Hematopoietic multipotent progenitor cell (in vitro differentiated cells): Measurements from ENCODE around the gene DOCK1. TPM values are rescaled to one million over a fixed set of nuclear protein-coding genes. Genes with fewer than 3 reads are reported as not detected.

Experiments used
- DNase-seq, 3 donors: peaks; one replicate each; pipeline ENCODE4 v3.0.0-alpha.2; 2011 to 2015; ENCODE audit warnings: low read depth in 2 of 3, low spot score in 2 of 3
- total RNA-seq: library from RNA; depleted of rRNA; stranded (reverse); fragments of >200 nt; gene quantifications from one replicate; pipeline ENCODE4 v1.2.3, GENCODE V29; 2012

Gene DOCK1
- total RNA-seq, 1 donor: 27.5 TPM

DNA sequence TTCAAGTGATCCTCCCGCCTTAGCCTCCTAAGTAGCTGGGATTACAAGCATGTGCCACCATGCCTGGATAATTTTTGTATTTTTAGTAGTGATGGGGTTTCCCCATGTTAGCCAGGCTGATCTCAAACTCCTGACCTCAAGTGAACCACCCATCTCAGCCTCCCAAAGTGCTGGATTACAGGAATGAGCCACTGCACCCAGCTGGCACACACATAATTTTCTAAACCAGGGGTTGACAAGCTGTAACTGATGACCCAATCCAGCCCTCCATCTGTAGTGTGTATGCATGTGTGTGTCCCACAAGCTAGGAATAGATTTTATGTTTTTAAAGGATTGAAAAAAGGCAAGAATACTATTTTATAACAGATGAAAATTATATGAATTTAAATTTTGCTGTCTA lies 417.1 kb downstream of the DOCK1 start:
- DNase-seq: no peak

DNA sequence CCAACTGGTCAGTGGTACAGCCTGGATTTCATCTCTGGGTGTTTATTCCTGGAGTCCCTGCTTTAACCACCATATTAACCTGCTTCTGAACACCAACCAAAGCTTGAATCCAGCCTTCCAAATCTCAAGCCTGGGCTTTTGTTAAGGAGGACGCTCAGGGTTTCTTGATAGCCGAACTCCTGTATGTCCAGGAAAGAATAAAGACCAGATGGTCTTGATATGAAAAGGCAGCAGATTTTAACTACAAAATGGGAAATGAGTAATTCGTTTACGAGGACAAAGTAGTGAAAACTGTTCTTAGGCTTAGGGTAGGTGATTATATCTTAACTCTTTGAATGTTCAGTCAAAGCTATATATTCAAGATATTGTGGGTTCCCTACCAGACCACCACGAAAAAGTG lies 420.3 kb downstream of the DOCK1 start:
- no peak for DNase-seq

DNA sequence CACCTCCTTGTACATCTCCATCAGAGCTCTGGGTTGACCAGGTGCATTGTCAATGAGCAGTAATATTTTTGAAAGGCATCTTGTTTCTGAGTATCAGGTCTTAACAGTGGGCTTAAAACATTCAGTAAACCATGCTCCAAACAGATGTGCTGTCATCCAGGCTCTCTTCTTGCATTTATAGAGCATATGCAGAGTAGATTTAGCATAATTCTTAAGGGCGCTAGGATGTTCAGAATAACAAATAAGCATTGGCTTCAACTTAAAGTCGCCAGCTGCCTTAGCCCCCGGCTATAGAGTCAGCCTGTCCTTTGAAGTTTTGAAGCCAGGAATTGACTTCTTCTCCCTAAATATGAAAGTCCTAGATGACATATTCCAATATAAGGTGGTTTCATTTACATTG lies 421.7 kb downstream of the DOCK1 start:
- DNase-seq: no peak

GRCh38 chr10:127331696-127332095 lies 426.5 kb downstream of the DOCK1 start:
- no peak for DNase-seq

GRCh38 chr10:127332631-127333030 lies 427.4 kb downstream of the DOCK1 start:
- no peak for DNase-seq

DNA sequence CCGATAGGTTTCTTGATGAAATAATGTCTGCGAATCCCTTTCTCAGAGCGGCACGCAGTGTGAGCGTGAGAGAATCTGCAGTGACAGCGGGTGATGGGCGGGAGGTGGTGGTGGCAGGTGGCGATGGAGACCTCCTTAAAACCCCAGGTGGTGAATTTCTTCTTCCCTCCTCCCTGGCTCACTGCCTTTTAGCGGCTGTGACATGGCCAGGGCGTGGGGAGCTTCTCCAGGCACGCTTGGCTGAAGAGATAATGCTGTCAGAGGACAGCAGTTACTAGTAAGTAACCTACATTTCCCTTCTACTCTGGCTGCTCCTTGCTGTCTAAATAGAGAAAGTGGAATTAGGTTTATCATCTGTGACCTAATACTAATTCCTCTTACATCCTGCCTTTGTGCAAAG lies 432.6 kb downstream of the DOCK1 start:
- no peak for DNase-seq

GRCh38 chr10:127338399-127339110 lies 433.3 kb downstream of the DOCK1 start:
- DNase-seq: no peak

DNA sequence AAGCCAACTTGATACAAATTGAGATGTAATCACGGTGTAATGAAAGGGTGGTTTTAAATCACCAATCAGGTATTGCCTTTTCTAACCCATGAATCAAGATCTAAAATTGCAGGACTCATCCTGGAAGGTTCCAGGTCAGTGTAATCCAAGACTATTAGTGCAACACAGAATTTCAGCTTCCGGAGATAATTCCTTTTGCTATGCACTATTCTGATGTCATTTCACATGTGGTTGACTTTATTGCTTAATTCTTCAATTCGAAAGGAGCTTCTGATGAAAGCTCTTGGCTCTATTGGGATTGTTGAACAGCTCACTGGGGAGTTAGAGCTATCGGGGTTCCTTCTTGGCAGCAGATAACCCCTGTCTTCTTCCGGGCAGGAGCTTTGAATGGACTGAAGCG lies 438.6 kb downstream of the DOCK1 start:
- DNase-seq: no peak

GRCh38 chr10:127344346-127344745 lies 439.1 kb downstream of the DOCK1 start:
- DNase-seq: no peak

GRCh38 chr10:127345231-127345965 lies 440.2 kb downstream of the DOCK1 start:
- DNase-seq: no peak

DNA sequence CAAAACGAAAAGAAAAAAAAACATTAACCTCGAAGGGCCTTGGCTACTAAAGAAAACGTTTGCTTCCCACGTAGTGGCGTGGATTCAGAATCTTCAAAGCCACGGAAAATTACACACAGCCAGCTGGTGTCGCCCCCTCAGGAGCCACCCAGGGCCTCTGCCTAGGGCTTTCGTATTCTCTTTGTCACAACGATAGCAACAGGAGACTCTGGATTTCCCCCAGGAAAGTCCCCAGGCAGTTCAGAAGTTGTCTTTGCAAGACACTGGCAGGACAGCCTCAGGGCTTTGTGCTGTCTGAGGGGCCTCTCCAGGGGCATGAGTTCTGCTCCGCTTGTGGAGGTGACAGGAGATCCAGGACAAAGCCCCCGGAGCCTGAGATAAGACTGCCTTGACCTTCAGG lies 441.4 kb downstream of the DOCK1 start:
- DNase-seq: no peak

- no peak for DNase-seq
These were observed 442.2 kb downstream of the DOCK1 start for GRCh38 chr10:127347202-127347959.

- no peak for DNase-seq
These were observed 444.5 kb downstream of the DOCK1 start for GRCh38 chr10:127349737-127350136.

DNA sequence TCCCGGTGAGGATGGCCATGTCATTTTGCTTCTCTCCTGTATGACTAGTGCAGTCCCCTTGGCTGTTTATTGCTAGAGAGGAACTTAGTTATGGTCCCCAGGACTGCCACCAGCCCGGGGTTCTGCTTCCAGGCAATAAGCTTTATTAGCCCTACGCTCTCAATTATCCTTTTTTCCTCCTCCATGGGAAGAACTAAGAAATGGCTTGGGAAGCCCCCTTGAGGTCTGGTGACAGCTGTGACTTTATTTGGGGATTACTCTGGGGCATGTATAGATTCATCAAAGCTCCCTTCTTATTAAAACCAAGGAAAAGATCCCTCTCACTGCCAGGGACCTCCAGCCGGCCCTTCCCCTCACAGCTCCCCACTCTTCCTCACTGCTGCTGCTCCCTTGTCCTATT lies 446.3 kb downstream of the DOCK1 start:
- no peak for DNase-seq

DNA sequence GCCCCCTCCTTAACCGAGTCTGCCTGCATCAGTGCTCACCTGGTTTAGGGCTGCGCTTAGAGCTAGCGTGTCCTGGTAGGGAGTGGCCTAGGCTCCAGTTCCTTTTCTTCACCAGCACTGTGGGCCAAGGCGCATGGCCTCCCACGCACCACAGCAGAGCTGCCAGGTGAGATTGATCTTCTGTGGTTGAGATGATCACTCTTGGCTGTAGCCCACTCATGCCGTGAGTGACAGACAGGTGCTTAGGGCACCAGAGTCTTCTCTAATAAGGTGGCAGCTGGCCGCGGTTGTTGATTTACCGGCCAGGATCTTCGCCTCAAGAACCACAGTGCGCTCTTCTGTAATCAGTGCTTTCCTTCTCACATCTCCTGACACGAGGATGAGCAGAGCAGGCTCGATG lies 448.3 kb downstream of the DOCK1 start:
- no peak for DNase-seq

DNA sequence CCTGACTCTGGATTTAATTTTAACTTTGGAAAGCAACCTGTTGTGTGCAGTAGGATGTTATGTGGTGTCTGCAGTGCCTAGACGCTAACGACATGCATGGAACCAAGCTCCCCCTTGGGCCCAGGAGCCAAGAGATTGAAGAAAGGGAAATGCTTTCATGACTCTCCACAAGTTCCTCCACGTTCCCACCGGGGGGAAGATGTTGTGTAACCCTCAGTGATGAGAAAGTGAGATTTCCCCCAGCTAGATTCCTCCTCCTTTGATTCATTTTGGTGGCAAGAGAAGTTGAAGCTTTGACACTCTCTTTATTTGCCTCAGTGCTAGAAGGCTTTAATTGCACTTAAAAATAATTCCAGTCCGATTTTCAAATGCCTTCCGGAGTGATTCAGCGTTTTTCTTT lies 449.0 kb downstream of the DOCK1 start:
- no peak for DNase-seq

- no peak for DNase-seq
These were observed 449.8 kb downstream of the DOCK1 start for GRCh38 chr10:127354992-127355391.

DNA sequence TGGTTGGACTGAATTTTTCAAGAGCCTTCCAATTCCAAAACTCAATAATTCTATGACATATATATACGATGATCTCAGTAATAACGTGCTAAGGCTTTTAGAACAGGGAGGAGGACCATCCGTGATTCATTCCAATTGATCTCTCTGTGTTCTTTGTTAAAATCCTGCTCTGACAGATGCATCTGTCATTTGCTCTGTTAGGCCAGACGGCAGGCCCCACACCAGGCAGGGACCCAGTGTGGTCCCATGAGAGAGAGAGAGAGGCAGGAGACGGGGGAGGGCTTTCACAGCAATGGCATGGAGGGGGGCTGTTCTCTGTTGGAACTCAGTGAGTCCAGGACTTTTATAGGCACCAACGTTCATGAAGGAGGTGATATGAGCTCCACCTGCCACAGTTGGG lies 451.1 kb downstream of the DOCK1 start:
- DNase-seq: no peak

DNA sequence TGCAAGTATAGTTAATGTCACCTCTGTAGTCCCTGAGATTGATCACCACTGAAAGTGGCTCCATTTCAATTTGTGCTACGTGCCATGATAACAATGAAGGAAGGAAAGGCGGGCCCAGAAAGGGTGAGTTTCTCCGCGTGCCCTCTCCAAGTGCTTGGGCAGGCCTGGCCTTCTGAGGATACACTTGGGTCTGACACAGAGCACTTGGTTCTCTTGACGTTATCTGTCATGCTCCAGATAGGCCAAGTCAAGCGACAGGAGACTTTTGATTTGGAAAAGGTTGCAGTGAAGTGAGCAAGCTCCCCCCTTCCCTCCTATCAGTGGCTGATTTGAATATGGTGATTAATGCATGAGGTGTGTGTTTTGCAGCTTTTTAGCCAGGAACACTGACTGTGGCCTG lies 452.0 kb downstream of the DOCK1 start:
- no peak for DNase-seq

GRCh38 chr10:127358337-127358736 lies 453.1 kb downstream of the DOCK1 start:
- no peak for DNase-seq

DNA sequence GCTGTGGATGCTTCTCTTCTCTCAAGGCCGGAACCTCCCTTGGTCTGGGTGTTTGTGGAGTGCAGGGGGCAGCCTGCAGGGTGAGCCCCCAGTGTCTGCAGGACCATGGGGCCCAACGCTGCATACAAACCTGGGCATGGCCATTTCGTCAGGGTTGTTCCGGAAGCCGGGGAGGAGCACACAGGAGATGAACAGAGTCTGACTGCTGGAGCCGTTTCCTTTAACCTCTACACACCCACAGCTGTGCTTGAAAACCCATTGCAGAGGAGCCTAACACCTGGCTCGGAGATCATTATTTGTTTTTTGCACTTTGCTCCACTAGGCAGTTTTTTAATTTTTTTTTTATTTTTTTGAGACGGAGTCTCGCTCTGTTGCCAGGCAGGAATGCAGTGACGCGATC lies 458.8 kb downstream of the DOCK1 start:
- no peak for DNase-seq

GRCh38 chr10:127368101-127368500 lies 462.9 kb downstream of the DOCK1 start:
- no peak for DNase-seq
